Stimulated activated CD4-positive, alpha-beta T cell treated with anti-CD3 and anti-CD28 coated beads, TNF-alpha, amount 100 ng/mL, for 48 hours (primary cell): Measurements from ENCODE around the gene PAPPA.

ENCODE experiments used
- DNase-seq, 3 donors: peaks; one replicate each; pipeline ENCODE4 v3.0.0-alpha.2; 2020; ENCODE audit warnings: low read depth in 3 of 3

The PAPPA gene

GRCh38 chr9:116349684-116350083, 196.1 kb downstream of the PAPPA start:
- DNase-seq, result no peak

DNA sequence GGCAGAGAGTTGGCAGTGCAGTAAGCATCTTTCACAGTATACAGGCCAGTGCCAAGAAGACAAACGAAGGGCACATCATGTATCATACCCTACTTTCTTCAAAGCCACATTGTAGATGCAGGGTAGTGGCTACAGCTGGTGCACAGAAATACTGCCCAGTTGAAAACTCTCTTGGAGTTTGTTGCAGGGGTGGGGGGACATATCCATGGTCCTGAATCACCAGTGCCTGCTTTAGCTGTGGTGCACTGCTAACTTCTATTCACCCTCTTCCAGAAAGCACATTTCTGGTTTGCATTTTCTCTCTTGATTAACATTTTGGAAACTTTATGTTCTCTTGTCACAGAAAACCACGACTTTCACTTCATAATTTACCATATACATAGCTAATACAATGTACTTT, 196.6 kb downstream of the PAPPA start:
- DNase-seq, result no peak

DNA sequence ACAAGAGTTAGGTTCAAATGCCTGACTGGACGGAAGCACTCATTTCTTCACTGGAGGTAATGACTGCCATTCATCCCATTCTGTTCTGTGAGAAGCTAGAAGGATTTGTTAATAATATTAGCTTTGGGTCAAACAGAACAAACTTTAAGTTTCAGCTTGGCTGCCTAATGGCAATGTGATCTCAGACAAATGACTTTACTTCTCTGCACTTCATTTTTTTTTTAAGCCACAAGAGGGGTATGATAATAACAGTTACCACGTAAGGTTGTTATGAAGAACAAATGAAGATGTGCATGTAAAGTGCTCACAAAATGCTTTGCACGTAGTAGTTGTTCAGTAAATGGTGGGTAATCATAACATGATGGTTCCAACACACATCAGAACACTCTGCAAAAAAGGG, 199.4 kb downstream of the PAPPA start:
- no peak for DNase-seq

GRCh38 chr9:116355153-116355921, 201.7 kb downstream of the PAPPA start:
- no peak for DNase-seq

- DNase-seq, result no peak
Observed at GRCh38 chr9:116358251-116358650, 204.7 kb downstream of the PAPPA start.

GRCh38 chr9:116360016-116360415, 206.4 kb downstream of the PAPPA start:
- DNase-seq, result no peak

GRCh38 chr9:116360989-116361388, 207.4 kb downstream of the PAPPA start:
- DNase-seq, result no peak

DNA sequence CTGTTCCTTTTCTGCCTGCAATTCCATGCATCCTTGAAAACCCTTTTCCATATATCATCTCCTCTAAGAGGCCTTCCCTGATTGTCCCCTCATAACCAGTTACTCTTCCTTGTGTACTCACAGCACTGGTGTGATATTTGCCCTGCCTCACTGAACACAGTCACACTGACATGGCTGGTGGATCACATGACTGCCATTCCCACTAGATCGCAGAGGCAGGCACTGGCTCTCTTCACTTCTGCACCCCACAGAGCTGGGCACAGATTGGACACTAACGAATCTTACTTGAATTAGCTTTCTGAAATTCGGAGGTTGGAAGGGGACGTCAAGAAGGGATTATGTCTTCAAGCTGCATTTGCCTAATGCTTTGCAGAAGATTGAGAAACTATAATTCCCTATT, 208.0 kb downstream of the PAPPA start:
- no peak for DNase-seq

DNA sequence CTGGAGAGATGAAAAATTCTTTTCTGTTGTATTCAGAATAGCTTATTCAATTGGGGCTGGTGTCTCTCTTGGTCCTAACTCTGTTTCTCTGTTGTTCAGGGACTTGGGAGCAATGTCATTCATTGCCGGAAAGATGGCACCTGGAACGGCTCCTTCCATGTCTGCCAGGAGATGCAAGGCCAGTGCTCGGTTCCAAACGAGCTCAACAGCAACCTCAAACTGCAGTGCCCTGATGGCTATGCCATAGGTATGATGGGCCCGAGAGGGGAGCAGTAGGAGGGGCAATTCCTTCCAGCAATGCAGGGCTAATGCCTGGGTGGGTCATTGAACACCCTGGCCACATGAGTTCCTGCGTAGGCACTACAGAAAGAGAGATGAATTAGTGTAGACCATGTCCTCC, 208.9 kb downstream of the PAPPA start:
- DNase-seq, result no peak

DNA sequence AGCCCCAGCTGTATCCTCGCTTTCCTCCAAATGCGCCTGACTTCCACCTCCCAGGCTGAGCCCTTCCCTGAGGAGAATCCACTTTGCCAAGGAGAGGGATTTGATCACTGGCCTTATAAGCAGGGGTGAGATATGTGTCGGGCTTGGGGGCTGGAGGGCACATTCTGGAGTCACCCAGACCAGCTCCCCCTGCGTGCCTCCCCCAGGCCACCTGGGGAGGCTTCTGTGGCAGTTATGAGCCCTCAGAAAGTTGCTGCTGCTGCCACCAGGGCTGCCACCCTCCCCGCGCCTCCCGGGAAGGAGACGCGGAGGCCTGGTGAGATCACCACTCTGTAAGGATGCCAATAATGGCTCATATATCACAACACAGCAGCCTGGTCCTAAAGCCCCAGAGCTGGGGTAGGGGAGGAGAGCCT, 211.5 kb downstream of the PAPPA start:
- DNase-seq, result no peak

GRCh38 chr9:116366241-116366640, 212.7 kb downstream of the PAPPA start:
- DNase-seq, result no peak

- DNase-seq, result no peak
Observed at GRCh38 chr9:116368680-116369079, 215.1 kb downstream of the PAPPA start.

DNA sequence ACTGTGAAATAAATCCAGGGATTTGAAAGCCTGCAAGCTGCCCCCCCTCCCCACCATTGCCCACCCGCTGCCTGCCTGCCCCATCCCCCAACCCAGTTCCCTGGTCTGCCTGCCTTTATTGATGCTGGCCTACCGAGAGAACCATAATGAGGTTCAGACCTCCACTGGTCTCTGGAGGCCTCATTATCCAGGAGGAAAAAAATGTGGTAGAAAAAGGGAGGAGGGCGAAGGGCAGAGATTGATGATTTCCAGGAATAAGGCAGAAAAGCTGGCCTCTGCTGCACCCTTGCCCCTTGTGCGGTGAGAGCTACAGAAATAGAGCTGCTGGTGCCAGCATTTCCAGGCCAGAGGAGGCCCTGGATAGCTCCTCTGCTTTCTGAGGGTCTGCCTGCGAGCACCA, 216.1 kb downstream of the PAPPA start:
- no peak for DNase-seq

DNA sequence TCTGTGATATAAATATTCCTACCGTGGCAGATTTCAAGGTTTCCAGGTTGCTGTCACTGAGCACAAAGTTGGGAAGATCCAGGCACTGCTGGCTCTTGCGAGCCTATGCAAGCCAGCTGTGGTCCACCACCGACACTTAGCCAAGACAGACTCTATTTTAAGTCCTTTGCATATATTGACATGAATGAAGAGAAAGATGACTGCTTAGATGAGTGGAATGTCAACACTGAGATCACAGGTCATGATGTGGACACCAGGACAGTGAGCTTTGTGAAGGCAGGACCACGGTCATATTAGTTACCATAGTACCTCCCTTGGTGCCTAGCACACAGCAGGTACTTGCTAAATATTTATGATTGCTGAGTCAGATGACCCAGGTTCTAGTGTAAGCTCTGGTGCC, 217.0 kb downstream of the PAPPA start:
- DNase-seq, result no peak

GRCh38 chr9:116372081-116372673, 218.6 kb downstream of the PAPPA start:
- DNase-seq, result no peak

GRCh38 chr9:116372786-116373185, 219.2 kb downstream of the PAPPA start:
- DNase-seq, result no peak

DNA sequence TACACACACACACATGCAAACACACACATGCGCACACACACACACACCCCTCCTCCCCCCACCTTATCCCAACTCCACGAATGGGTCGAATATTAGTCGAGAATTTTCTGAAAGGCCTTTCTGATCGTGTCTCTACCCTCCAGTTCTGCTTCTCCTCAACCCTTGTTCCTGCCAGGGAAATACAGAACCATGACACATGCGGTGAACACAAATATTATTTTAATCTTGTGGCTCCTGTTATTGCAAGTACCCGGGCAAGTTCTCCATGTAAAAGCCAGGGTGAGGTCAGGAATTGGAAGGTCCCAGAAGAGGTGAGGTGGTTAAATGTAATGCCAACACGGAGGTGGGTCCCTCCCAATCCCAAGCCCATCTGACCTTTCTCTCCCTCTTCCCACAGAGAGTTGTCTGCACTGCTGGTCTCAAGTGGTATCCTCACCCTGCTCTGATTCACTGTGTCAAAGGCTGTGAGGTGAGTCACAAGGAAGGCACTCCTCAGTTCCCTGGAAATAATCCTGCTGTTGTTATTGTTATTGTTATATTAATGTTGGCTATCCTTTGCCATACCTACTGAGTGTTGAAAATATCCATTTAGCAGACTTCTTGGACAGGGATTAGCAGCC, 223.7 kb downstream of the PAPPA start:
- DNase-seq, result no peak

GRCh38 chr9:116378873-116379272, 225.3 kb downstream of the PAPPA start:
- no peak for DNase-seq

- no peak for DNase-seq
Observed at GRCh38 chr9:116379821-116380220, 226.2 kb downstream of the PAPPA start.

- no peak for DNase-seq
Observed at GRCh38 chr9:116380496-116380995, 227.0 kb downstream of the PAPPA start.

DNA sequence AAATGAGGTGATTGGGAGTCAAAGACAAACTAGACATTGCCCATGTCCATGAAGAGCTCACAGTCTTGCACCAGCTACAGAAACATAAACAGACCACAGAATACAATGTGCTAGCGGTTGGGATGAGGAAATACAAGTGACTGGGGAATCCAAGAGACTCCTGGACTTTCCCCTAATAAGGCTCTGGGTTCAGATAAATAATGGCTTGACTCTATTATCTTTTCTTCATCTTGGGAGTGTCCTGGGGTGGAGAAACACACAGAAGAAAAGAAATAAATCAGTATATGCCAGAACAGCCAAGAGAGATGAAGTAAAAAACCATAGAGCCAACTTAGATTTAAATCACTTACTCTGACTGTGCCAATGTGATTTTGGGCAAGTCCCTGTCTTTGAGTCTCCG, 227.8 kb downstream of the PAPPA start:
- DNase-seq, result no peak

- no peak for DNase-seq
Observed at GRCh38 chr9:116382053-116382452, 228.5 kb downstream of the PAPPA start.

DNA sequence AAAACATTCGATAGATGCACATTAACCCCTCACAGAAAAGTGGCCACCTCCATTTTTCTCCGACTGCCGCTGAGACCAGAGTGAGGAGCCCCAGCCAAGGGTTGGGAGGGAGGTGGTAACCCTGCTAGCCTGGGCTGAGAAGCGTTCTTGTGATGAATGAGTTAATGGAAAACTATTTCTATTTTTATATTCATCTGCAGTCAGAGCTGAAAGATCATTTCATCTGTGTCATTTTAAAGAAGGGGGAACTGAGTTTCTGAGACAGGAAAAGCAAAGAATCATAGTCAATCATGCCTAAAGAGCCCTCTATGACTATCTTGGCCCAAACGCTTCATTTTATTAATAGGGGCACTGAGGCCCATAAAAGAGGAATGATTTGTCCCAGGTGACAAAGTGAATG, 229.5 kb downstream of the PAPPA start:
- no peak for DNase-seq
